NCI-H460 (cell line): ENCODE measurements around the gene DNAH3. TPM values are rescaled to one million over a fixed set of nuclear protein-coding genes. Genes with fewer than 3 reads are reported as not detected.
"Not testable (repeated sequence)": the region's sequence is repeated elsewhere in the genome, so short reads cannot be mapped to it uniquely, and the experiment has no call there.

ENCODE experiments used
- DNase-seq: peaks from one replicate; pipeline ENCODE4 v3.0.0-alpha.2; 2016; ENCODE audit warnings: low read depth; ENCODE audit errors: extremely low read depth
- total RNA-seq: library from RNA; depleted of rRNA; stranded (reverse); fragments of >200 nt; shearing (Covaris generic); gene quantifications from 2 replicates; pipeline ENCODE4 v1.2.3, GENCODE V29; 2014

Gene DNAH3
- total RNA-seq, 1 experiment from 2014 or later = 0.37 TPM

DNA sequence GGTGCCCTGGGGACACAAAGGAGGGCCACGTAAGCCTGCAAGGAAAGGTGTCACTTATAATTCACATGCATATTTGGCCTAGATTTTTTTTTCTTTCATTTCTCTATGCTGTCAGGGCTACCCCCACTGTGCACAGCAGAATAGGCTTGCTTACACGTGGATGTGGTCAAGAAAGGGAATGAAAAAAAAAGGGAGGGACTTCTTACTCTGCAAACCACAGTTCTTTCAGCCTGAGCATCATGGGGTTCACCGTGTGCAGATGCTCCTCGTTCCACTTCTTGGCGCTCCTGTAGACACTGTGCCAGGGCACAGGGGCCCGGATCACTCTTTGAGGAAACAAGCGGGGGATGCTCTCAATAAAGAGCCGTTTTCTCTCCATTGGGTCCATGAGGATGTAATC, 16.6 kb downstream of the DNAH3 start:
- DNase-seq = no peak

DNA sequence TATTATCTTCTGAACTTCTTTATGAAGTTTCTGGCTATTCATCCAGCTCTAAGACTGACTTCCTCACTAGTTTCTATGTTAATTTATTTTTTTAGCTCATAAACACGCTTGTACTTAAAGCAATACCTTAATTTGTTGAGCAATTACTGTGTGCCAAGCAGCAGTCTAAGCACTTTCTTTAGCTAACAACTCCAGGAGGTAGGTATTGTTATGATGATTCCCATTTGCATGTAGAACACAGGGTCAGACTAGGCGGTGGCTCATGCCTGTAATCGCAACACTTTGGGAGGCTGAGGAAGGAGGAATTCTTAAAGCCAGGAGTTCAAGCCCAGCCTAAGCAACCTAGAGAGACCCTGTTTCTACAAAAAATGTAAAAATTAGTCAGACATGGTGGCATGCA, 19.8 kb downstream of the DNAH3 start:
- DNase-seq = no peak

GRCh38 chr16:21128991-21129390, 21.7 kb downstream of the DNAH3 start:
- no peak for DNase-seq

DNA sequence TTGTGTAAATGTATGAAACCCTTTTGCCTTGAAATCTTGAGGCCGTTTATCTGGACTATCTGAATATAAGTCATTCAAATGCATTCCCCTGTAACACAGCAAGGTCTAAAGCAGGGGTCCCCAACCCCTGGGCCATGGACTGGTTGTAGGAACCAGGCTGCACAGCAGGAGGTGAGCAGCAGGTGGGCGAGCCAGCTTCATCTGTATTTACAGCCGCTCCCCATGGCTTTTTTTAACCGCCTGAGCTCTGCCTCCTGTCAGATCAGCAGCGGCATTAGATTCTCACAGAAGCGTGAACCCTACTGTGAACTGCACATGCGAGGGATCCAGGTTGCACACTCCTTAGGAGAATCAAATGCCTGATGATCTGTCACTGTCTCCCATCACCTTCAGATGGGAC, 24.1 kb downstream of the DNAH3 start:
- DNase-seq = no peak

GRCh38 chr16:21125191-21125590, 25.5 kb downstream of the DNAH3 start:
- DNase-seq = no peak

DNA sequence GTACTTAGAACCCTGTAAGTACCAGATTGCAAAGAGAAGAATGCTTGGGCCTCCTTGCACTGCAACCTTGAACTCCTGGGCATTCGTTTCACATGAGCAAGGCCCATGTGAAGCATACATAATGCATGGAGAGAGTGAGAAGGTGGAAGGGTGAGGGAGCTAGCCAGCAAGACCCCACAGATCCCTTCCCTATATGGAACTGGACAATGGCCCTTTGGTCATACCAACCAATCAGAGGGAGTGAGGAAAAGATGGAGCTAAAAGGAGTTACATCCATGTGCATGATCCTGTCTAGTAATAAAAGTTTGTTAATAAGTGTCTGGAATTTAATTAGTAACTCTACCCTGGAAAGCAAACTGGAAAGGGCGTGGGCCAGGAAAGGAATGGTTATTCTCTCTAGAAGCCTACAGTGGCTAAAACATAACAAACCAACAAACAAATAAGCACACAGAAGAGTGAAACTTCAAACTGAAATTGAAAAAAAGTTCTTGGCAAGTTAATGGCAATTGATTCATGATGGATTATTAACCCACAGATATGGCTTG, 29.6 kb downstream of the DNAH3 start:
- DNase-seq = no peak

DNA sequence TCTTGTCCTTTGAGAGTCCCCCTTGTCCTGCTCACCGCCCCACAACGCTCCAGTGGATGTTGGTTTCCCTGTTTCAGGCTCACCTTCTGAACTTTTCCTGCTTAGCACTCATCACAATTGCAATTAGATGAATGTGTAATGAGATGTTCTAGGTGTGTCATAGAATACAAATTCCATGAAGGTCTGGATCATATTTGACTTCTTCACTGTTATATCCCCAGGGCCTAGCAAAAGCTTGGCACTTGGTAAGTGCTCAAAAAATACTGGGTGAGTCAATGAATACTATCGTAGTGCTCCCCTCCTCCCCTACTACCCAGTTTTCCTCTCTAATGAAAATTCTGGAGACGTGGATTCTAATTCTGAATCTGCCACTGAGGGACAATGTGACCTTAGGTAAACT, 33.1 kb downstream of the DNAH3 start:
- DNase-seq = no peak

DNA sequence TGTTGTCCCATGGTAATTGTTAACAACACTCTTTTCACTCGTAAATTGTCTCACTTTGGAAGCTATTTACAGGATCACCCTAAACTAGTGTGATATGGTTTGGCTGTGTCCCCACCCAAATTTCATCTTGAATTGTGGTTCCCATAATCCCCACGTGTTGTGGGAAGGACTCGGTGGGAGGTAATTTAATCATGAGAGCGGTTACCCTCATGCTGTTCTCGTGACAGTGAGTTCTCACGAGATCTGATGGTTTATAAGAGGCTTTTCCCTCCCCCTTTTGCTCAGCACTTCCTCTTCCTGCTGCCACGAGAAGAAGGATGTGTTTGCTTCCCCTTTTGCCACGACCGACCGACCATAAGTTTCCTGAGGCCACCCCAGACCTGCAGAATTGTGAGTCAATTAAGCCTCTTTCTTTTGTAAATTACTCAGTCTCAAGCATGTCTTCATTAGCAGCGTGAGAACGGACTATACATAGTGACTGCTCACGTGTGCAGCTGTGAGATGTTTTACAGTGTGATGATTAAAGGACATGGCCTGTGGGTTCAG, 34.4 kb downstream of the DNAH3 start:
- no peak for DNase-seq

GRCh38 chr16:21115551-21115950, 35.1 kb downstream of the DNAH3 start:
- not testable (repeated sequence) for DNase-seq

DNA sequence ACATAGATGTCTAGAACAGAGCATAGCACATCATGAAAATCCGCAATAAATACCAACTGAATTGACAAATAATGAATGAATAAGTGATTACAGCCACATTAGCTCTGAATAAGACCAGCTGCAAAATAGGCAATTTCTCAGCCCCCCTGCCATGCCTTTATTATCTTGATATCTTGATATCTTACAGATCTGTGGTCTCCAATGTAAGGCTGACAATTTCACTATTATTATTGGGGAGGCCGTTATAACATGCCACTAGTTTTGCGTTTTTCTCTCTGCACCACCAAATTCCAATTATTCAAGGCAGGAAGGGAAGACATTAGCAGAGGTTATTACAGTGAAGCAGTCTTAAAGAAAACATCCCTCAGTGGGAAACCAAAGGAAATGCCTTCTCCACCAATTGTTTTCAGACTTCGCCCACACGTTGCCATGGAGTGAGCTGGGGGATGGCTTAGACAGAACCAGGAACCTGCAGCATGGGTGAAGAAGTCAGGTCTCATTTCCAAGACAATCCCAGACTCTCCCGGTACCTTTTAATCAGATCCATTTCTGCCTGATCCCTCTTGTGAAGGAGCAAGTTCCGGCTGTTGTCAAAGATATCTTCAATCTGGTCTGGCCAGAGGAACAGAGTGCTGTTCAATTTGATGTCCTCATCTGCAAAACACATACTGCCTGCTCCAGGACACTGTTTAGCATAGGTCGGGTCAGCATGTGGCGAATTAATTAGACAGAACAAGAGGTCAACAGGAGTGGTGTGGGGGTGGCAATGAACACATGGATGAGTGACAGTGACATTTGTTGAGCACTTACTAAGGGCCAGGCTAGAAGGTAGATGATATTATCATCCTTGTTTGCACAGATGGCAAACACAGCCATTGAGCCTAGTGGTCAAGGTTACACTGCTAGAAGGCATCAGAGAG, 46.4 kb downstream of the DNAH3 start:
- DNase-seq = no peak

DNA sequence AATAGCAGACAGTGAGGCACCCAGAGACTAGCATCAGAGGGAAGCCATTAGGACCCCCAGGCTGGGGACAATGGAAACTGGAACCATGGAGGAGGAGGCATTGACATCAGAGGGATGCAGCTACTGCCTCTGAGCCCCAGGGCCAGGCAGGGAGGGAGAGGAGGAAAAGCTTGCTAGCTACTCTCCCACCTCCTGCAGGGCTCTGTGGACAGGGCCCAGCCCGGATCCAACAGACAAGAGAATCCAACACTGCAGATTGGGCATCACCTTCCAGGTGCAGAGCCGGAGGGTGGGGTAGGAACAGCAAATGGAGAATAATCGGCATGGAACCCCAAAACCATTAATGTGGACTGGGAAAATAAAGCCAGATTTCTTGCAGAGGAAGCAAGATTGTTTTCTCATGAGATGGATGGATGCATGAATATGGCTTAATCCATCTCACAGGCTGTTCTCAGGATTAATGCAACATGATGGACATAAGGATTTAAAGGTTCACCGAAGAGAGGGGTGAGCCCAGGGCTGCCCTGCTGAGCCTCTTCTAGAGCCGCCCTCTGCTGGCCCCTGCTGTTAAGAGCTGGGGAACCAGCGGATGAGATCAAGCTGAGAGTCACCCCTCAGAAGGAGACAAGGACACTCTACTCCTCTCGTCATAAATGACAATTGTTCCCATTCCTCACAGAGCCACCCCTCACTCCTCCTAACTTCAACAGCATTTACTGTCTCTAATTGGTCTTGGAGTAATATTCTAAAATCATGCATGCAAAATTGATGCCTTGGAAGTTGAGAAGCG, 48.8 kb downstream of the DNAH3 start:
- DNase-seq = peak; percentile 33

- peak; percentile 71 for DNase-seq
These were observed 50.2 kb downstream of the DNAH3 start for GRCh38 chr16:21100447-21100846.

- no peak for DNase-seq
These were observed 53.5 kb downstream of the DNAH3 start for GRCh38 chr16:21097151-21097550.

GRCh38 chr16:21094719-21095118, 55.9 kb downstream of the DNAH3 start:
- DNase-seq = not testable (repeated sequence)

- no peak for DNase-seq
These were observed 57.7 kb downstream of the DNAH3 start for GRCh38 chr16:21092951-21093350.

DNA sequence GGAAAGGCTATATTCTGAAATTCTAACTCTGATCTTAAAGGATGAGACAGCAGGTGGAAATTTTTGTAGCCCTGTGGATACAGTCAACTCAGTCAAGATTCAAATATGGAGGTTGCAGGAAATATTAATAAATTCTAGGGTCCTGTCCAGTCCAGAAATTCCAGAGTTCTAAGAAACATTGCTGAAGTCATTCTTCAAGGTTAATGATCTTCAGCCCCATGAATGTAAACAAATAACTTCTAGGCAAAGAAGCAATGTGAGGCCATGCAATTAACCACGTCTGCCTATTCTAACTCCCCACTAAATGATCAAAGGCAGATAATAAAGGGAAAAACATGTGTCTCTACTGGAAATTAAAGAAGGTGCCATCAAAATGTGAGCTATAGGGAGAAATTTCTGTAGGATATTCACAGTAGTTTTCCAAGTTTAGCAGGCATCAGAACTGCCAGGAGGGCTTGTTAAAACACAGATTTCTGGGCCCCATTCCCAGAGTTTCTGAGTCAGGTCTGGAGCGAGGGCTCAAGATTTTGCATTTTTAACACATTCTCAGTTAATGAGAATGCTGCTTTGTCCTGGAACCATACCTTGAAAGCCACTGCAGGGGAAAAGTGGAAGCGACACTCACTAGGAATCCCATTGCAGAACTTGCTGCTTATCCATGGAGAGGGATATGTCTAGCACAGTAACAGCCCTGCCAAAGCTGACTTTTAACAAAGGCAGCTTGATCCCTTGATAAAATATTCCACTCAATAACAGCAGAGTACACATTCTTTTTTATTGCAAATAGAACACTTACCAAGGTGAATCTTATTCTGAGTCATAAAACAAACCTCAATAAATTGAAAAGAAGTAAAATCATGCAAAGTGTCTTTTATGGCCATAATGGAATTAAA, 61.8 kb downstream of the DNAH3 start:
- no peak for DNase-seq

DNA sequence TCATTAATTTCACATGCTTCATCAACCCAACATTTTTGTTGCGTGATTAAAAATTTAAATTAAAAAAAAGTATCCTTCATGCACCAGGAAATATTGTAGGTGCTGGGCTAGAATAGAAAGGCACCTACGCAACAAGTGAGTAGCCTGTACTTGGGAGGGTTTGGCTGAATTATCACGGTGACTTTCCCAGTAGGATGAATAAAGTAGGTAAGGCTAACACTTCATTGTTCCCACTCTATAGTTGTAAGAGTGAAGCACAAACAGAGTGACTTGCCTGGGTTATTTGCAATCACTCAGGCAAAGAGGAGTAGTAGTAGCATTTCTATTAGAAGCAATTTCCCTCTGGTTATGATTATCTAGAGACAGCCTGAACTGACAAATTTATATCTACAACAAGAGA, 62.5 kb downstream of the DNAH3 start:
- DNase-seq = no peak

DNA sequence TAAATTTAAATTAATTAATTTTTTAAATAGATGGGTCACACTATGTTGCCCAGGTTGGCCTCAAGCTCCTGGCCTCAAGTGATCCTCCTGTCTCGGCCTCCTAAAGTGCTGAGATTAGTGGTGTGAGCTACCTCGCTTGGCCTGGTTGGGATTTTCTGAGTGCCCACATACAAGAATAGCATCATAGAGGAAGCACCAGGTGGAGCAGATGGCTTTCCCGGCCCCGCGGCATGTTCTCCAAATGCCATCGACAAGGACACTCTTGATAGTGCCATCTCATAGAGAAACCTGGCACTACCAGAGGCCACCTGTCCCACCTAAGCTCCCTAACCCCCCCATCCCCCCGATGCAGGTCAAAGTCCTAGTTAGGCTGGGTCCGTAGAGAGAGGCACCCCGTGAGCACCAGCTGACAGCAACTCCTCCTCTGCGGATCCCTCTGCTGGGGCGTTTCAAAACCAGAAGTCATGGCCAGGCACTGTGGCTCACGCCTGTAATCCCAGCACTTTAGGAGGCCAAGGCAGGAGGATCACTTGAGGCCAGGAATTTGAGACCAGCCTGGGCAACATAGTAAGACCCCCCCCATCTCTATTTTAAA, 65.9 kb downstream of the DNAH3 start:
- DNase-seq = no peak

GRCh38 chr16:21083729-21084268, 66.8 kb downstream of the DNAH3 start:
- DNase-seq = peak; percentile 52

GRCh38 chr16:21081329-21081728, 69.3 kb downstream of the DNAH3 start:
- DNase-seq = no peak
